ENCODE measurements around the gene TFAP2B.

TFAP2B gene

GRCh38 chr6:50819466-50819903, 814 bp downstream of the TFAP2B start:
- Mint-ChIP-seq H3K27ac (no peak overlapping the region), H3K4me3 (no peak overlapping the region), H3K4me1 (ENCODE audit: low read depth) (peaks cover 11% of the 10 kb centered on the region), H3K27me3 (ENCODE audit: low read depth) (peaks cover 79% of the 10 kb centered on the region), H3K9me3 (no peaks in the 10 kb centered on the region), H3K36me3 (ENCODE audit: low read depth) (no peaks in the 10 kb centered on the region)
- DNase-seq (ENCODE audit: low spot score), result no peak

DNA sequence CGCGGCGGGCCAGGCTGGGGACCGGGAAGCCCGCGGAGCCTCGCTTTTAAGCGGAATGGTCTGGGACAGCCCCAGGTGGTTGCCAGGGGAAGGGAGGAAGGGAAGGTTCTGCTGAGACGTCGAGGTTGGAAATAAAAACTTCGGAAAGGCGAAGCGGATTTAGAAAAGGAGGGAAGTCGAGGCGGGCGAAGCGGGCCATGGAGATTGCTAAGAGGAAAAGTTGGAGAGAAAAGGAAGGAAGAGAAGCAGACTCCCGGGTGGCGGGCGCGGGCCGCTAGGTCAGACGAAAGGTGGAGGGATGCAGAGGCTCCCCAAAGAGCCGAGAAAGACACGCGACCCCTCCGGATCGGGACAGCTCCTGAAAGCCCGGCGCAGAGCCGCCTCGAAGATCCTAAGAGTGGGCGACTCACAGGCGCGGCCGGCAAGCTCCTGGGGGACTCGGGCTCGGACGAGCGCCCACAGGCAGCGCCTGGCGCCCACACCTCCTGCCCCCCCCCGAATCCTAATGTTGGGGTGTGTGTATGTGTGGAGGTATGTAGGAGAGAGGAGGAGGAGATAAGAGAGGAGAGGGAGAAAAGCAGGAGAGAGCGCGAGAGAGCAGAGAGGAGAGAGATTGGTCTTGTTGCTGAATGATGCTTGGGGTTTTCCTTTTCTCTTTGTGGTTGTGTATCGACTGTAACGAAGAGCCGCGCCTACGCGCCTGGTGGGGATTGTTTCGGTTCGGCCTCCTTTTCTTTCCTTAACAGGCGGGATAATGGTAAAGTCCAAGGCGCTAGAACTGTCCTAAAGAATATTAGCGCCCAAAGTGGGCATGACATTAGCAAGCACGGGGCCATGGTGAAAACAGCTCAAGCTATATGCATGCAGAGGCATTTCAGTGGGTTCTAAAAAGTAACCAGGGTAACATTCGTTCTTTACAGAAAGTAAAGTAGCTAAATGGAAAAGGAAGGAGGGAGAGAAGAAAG, 1.5 kb downstream of the TFAP2B start:
- no peak overlapping the region for H3K4me3 Mint-ChIP-seq
- no peak for DNase-seq (ENCODE audit: low spot score)
- H3K36me3 Mint-ChIP-seq (ENCODE audit: low read depth), result no peaks in the 10 kb centered on the region
- H3K27ac Mint-ChIP-seq, result no peak overlapping the region
- peaks cover 86% of the 10 kb centered on the region for H3K27me3 Mint-ChIP-seq (ENCODE audit: low read depth)
- no peaks in the 10 kb centered on the region for H3K9me3 Mint-ChIP-seq
- H3K4me1 Mint-ChIP-seq (ENCODE audit: low read depth), result peaks cover 11% of the 10 kb centered on the region

GRCh38 chr6:50820869-50821264, 2.2 kb downstream of the TFAP2B start:
- Mint-ChIP-seq H3K27ac (no peak overlapping the region), H3K9me3 (no peaks in the 10 kb centered on the region), H3K4me1 (ENCODE audit: low read depth) (peaks cover 8% of the 10 kb centered on the region), H3K4me3 (no peak overlapping the region), H3K36me3 (ENCODE audit: low read depth) (no peaks in the 10 kb centered on the region), H3K27me3 (ENCODE audit: low read depth) (peaks cover 89% of the 10 kb centered on the region)
- DNase-seq (ENCODE audit: low spot score), result no peak

GRCh38 chr6:50821441-50822077, 2.9 kb downstream of the TFAP2B start:
- no peak for DNase-seq (ENCODE audit: low spot score)
- Mint-ChIP-seq H3K4me1 (ENCODE audit: low read depth) (peaks cover 8% of the 10 kb centered on the region), H3K9me3 (no peaks in the 10 kb centered on the region), H3K27ac (no peak overlapping the region), H3K27me3 (ENCODE audit: low read depth) (peaks cover 91% of the 10 kb centered on the region), H3K4me3 (no peak overlapping the region), H3K36me3 (ENCODE audit: low read depth) (no peaks in the 10 kb centered on the region)

DNA sequence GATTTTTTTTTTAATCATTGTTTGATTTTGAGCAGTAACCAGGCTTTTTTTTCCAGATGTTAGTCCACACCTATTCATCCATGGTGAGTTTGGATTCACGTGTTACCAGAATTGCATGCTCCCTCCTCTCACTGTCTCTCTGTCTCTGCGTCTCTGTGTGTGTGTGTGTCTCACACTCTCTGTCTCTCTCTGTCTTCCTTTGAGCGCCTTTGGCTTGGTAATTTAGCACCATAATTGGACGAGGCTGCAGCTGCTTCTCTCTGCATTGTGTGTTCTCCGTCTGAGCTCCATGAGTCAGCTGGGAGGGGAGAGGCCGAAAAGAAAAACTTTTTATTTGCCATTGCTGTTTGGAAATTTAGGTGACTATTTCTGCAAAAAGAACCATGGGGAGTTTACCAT, 3.4 kb downstream of the TFAP2B start:
- Mint-ChIP-seq H3K36me3 (ENCODE audit: low read depth) (no peaks in the 10 kb centered on the region), H3K27me3 (ENCODE audit: low read depth) (peaks cover 92% of the 10 kb centered on the region), H3K27ac (no peak overlapping the region), H3K4me1 (ENCODE audit: low read depth) (peaks cover 8% of the 10 kb centered on the region), H3K4me3 (no peak overlapping the region), H3K9me3 (no peaks in the 10 kb centered on the region)
- no peak for DNase-seq (ENCODE audit: low spot score)

DNA sequence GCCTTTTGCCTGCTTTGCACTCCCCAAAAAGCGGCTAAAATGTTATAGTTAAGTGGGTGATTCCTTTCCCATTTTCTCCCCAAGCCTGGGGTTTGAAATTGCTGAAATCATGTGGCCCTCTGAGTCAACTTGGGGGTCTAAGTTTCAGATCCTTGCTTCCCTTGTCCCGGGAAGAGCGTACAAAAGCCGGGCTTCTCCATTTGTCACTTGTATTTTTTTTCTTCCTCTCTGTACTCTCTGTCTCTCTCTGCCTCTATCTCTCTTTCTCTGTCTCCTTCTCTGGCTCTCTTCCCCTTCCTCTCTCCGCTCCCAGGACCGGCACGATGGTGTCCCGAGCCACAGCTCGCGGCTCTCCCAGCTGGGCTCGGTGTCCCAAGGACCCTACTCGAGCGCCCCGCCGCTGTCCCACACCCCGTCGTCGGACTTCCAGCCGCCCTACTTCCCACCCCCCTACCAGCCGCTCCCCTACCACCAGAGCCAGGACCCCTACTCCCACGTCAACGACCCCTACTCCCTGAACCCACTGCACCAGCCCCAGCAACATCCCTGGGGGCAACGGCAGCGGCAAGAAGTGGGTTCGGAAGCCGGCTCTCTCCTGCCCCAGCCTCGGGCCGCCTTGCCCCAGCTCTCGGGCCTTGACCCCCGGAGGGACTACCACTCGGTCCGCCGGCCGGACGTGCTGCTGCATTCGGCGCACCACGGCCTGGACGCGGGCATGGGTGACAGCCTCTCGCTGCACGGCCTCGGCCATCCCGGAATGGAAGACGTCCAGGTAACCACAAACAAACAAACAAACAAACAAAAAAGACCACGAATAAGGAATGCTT, 4.6 kb downstream of the TFAP2B start:
- H3K4me1 Mint-ChIP-seq (ENCODE audit: low read depth), result peaks cover 8% of the 10 kb centered on the region

DNA sequence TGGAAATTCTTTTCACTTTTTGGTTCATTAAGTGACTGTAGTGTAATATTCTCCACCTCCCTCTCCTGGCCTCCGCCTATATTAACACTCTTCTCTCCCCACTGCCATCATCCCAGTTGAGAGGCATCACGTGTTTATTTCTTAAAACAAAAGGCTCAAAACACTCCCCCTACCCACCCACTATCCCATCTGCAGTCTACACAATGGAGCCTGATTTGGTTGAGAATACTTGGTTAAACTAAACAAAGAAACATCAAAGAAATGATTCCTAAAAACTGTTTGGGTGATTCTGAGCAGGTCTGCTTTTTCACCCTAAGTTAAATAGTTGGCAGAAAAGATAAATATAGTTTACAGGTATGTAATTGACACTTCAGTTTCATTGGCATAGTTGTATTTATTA, 5.9 kb downstream of the TFAP2B start:
- no peak for DNase-seq (ENCODE audit: low spot score)
- no peaks in the 10 kb centered on the region for H3K9me3 Mint-ChIP-seq
- no peak overlapping the region for H3K4me3 Mint-ChIP-seq
- H3K27me3 Mint-ChIP-seq (ENCODE audit: low read depth), result peaks cover 86% of the 10 kb centered on the region
- no peaks in the 10 kb centered on the region for H3K36me3 Mint-ChIP-seq (ENCODE audit: low read depth)
- peaks cover 8% of the 10 kb centered on the region for H3K4me1 Mint-ChIP-seq (ENCODE audit: low read depth)
- H3K27ac Mint-ChIP-seq, result no peak overlapping the region

More for the DNA sequence above, 4.6 kb downstream of the TFAP2B start:
- H3K27me3 Mint-ChIP-seq (ENCODE audit: low read depth), result peaks cover 90% of the 10 kb centered on the region
- H3K36me3 Mint-ChIP-seq (ENCODE audit: low read depth), result no peaks in the 10 kb centered on the region
- no peak for DNase-seq (ENCODE audit: low spot score)
- H3K9me3 Mint-ChIP-seq, result no peaks in the 10 kb centered on the region
- H3K27ac Mint-ChIP-seq, result no peak overlapping the region
- H3K4me3 Mint-ChIP-seq, result no peak overlapping the region

GRCh38 chr6:50825375-50826036, 6.8 kb downstream of the TFAP2B start:
- Mint-ChIP-seq H3K36me3 (ENCODE audit: low read depth) (no peaks in the 10 kb centered on the region), H3K27me3 (ENCODE audit: low read depth) (peaks cover 86% of the 10 kb centered on the region), H3K9me3 (no peaks in the 10 kb centered on the region), H3K27ac (no peak overlapping the region), H3K4me1 (ENCODE audit: low read depth) (peaks cover under 1% of the 10 kb centered on the region), H3K4me3 (no peak overlapping the region)
- no peak for DNase-seq (ENCODE audit: low spot score)

DNA sequence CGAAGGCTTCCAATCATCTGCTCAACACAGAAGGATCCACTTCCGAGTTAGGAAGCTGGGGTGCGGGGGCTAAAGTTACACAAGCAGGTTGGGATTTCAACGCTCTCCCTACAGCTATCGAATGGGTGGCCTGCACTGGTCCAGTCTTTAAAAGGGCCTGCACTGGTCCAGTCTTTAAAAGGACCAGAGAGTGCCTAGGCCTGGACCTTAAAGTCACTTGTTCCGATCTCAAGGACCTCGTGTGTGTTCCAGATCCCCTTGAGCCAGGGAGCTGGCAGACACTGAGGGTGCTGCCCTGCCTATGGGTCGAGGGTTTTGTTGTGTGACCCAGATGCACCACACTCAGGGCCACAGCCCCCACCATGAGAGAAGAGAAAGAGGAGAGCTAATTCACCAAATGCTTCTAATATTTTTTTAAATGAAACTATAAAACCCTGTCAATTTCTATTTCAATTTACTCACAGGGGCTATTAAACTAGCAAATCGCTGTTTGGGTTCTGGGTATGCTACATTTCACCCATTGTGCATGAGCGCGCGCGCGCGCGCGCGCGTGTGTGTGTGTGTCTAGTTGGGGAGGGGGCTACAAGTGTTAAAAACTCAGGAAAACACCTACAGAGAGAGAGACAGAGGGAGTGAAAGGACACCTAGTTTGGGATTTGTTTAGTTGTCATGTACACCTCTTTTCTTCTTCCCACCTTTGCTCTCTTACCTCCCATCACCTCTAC, 7.5 kb downstream of the TFAP2B start:
- Mint-ChIP-seq H3K36me3 (ENCODE audit: low read depth) (no peaks in the 10 kb centered on the region), H3K27ac (no peak overlapping the region), H3K27me3 (ENCODE audit: low read depth) (peaks cover 82% of the 10 kb centered on the region), H3K9me3 (no peaks in the 10 kb centered on the region), H3K4me1 (ENCODE audit: low read depth) (no peaks in the 10 kb centered on the region), H3K4me3 (no peak overlapping the region)
- no peak for DNase-seq (ENCODE audit: low spot score)

DNA sequence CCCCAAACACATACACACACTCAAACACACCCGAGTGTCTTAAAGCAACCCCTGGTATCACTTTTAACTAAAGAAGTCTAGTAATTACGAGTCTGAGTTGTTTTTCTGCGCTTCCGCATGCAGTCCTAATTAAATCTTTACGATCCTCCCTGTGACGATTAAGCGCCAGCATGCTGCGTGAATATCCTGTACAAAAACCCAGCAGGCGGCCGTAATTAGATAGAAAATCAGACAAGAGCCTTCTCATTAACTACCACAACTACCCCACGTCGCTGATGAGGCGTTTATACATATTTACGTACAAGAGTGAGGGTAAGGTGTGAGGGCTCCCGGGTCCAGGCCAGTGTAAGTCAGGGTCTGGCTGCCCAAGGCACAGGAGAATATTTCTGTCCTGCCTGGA, 8.1 kb downstream of the TFAP2B start:
- peaks cover 79% of the 10 kb centered on the region for H3K27me3 Mint-ChIP-seq (ENCODE audit: low read depth)
- no peak for DNase-seq (ENCODE audit: low spot score)
- no peak overlapping the region for H3K27ac Mint-ChIP-seq
- H3K4me1 Mint-ChIP-seq (ENCODE audit: low read depth), result no peaks in the 10 kb centered on the region
- H3K4me3 Mint-ChIP-seq, result no peak overlapping the region
- no peaks in the 10 kb centered on the region for H3K36me3 Mint-ChIP-seq (ENCODE audit: low read depth)
- H3K9me3 Mint-ChIP-seq, result no peaks in the 10 kb centered on the region

DNA sequence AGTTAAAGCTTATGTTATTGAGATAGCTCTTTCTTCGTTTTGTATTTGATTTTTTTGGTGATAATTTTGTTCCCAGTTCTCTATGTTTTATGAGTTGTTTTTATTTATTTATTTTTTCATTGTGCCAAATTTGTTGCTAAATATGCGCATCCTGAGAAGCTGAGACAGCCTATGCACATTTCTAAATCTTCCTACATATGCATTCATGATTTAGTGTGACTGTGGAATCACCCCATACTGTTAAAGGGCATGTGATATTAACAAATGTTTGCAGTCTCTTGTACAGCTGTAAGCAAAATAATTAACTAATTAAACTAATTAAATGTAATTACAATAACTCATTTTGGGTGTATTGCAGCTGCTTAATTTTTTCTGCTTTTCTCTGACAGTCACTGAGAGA, 10.4 kb downstream of the TFAP2B start:
- Mint-ChIP-seq H3K4me1 (ENCODE audit: low read depth) (no peaks in the 10 kb centered on the region), H3K9me3 (no peaks in the 10 kb centered on the region), H3K4me3 (no peak overlapping the region), H3K27ac (no peak overlapping the region), H3K27me3 (ENCODE audit: low read depth) (peaks cover 74% of the 10 kb centered on the region), H3K36me3 (ENCODE audit: low read depth) (no peaks in the 10 kb centered on the region)
- DNase-seq (ENCODE audit: low spot score), result no peak

DNA sequence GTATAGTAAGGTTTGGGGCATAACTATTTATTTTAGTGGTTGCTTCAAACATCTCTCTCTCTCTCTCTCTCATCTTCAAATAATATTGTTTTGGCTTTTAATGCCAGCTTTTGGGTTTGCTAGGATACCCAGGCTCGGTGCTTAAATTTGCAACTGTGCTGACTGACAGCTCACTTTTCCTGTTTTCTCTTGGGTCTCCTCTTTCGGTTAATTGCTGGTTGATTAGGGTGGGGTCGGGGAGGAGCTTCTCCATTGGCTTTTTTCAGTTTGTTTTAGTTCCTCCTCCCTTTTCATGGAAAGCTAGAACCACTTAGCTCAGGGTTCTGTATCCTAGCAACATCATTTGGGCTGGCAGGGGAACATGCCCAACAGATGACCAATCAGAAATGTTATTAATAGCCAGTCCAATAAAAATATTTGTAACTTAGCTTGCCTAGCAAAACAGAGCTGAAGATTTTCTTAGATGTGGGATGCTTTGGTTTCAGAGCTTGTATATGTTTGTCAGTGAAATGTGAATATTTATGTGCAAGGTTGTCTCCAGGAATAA, 11.3 kb downstream of the TFAP2B start:
- H3K9me3 Mint-ChIP-seq, result no peaks in the 10 kb centered on the region
- H3K36me3 Mint-ChIP-seq (ENCODE audit: low read depth), result no peaks in the 10 kb centered on the region
- H3K4me3 Mint-ChIP-seq, result no peak overlapping the region
- H3K27me3 Mint-ChIP-seq (ENCODE audit: low read depth), result peaks cover 70% of the 10 kb centered on the region
- H3K27ac Mint-ChIP-seq, result no peak overlapping the region
- DNase-seq (ENCODE audit: low spot score), result no peak
- no peaks in the 10 kb centered on the region for H3K4me1 Mint-ChIP-seq (ENCODE audit: low read depth)

- H3K9me3 Mint-ChIP-seq, result no peaks in the 10 kb centered on the region
- no peaks in the 10 kb centered on the region for H3K36me3 Mint-ChIP-seq (ENCODE audit: low read depth)
- H3K27ac Mint-ChIP-seq, result no peak overlapping the region
- no peak for DNase-seq (ENCODE audit: low spot score)
- no peak overlapping the region for H3K4me3 Mint-ChIP-seq
- no peaks in the 10 kb centered on the region for H3K4me1 Mint-ChIP-seq (ENCODE audit: low read depth)
- H3K27me3 Mint-ChIP-seq (ENCODE audit: low read depth), result peaks cover 70% of the 10 kb centered on the region
These were observed 12.5 kb downstream of the TFAP2B start for GRCh38 chr6:50831186-50831585.

Measured in T-helper 2 cell treated with Interferon-gamma antibody and Interleukin-4, amounts not matched to agents 5 μg/mL and 100 μg/mL, for 36 hours (primary cell).